Prostate gland (tissue), 2 donors: ENCODE measurements around the gene JPT1. TPM values are rescaled to one million over a fixed set of nuclear protein-coding genes. Genes with fewer than 3 reads are reported as not detected.

Experiments
- DNase-seq: peaks from one replicate; pipeline ENCODE4 v3.0.0-alpha.2; 2019; ENCODE audit warnings: low spot score
- H3K27ac ChIP-seq, 2 donors: fragments of 200-600 bp; sonication (generic); 2 replicates each; pipeline ENCODE4 v1.5.1; 2017 to 2019
- H3K27me3 ChIP-seq: fragments of 200-600 bp; sonication (generic); replicated peaks from 2 replicates; pipeline ENCODE4 v1.5.1; 2019; ENCODE audit not compliant: insufficient read depth
- H3K36me3 ChIP-seq, 2 donors: fragments of 200-600 bp; sonication (generic); 1 replicate in 1 of 2; 2 replicates in 1 of 2; pipeline versions ENCODE4 v1.5.1 to v1.8.1; 2017 to 2019
- H3K4me1 ChIP-seq: fragments of 200-600 bp; sonication (generic); replicated peaks from 2 replicates; pipeline ENCODE4 v1.5.1; 2019
- H3K4me3 ChIP-seq, 2 donors: fragments of 200-600 bp; sonication (generic); 2 replicates each; pipeline ENCODE4 v1.5.1; 2017 to 2019
- H3K9me3 ChIP-seq: fragments of 200-600 bp; sonication (generic); 2 replicates; pipeline ENCODE4 v1.5.1; 2017
- POLR2A ChIP-seq: fragments of 450-650 bp; IDR thresholded peaks from one replicate; pipeline ENCODE4 v1.6.1; 2016; ENCODE audit warnings: antibody characterized with exemption, mild to moderate bottlenecking
- POLR2AphosphoS5 ChIP-seq: sonication (generic); formaldehyde crosslinking; IDR thresholded peaks from one replicate; pipeline ENCODE4 v1.6.1; 2017; ENCODE audit warnings: antibody characterized with exemption
- WGBS: methylation state at CpG from one replicate; pipeline ENCODE4 v1.1.5; 2018; 5-methylcytosine and 5-hydroxymethylcytosine counted together
- intact Hi-C: fragments of 100-400 bp; cut with DNase I; formaldehyde crosslinking; loops from one replicate; pipeline ENCODE4 v1.14.2; 2022
- total RNA-seq, 2 donors: library from RNA; depleted of rRNA; stranded (reverse); fragments of >200 nt; gene quantifications; one replicate each; pipeline ENCODE4 v1.1.0, GENCODE V29; 2016
- TF ChIP-seq, protein P1 (sequence below), 4 experiments: fragments of 200-600 bp in 2 of 4; fragments of 450-650 bp in 2 of 4; sonication (generic) in 2 of 4; IDR thresholded peaks; 1 replicate in 3 of 4; 2 replicates in 1 of 4; pipeline ENCODE4 v1.5.1; 2016 to 2019; ENCODE audit warnings: antibody characterized with exemption in 4 of 4, mild to moderate bottlenecking in 2 of 4, moderate library complexity in 2 of 4

Gene JPT1
- total RNA-seq, 2 donors from 2014 or later = 97.9 to 132 TPM

GRCh38 chr17:75115555-75115954, 38.8 kb downstream of the JPT1 start:
- intact Hi-C loops = loop anchor here (2.0 kb wide), 1 partner anchor 89 kb away; the partner anchor contains the start of gene NUP85
- no peak overlapping the region for H3K4me3 ChIP-seq

DNA sequence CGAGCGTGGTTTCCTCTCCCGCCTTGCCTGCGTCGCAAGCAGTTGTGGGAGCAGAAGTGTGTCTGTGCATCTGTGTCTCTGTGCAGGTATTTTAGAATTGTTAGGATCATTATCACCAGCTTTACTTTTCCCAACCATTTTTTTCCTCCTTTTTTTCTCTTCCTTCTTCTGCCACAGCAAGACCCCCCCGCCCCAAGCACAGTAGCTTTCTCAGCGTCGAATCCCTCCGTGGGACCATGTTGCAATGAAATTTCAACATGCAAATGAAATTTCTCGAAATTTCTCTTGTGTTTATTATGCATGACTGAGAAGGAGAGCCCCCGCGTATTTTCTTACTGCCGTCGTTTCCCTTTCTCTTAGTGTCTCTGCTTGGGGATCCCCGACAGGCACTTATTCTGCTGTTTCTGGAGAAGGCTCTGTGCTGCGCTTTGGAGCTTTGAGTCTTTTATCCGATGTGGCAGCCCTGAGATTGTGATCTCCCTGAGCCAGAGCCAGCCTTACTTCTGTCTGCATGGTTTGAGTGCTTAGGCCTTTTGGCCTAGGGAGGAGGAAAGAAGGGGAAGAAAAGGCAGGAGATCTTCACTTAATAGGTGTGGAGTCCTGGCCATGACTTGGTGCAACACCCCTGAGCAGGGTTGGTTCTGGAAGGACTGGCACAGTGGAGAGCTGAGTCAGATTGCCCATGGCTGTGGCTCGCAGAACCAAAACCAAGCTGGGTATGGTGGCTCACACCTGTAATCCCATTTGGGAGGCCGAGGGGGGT, 39.6 kb downstream of the JPT1 start:
- DNase-seq = no peak
- Histone ChIP-seq H3K4me3 (peak overlapping the region; percentile 27 to 32), H3K27ac (peak overlapping the region; percentile 63 to 79), H3K27me3 (no peaks in the 10 kb centered on the region), H3K4me1 (no peaks in the 10 kb centered on the region), H3K9me3 (no peaks in the 10 kb centered on the region), H3K36me3 (no peaks in the 10 kb centered on the region)
- TF ChIP-seq, protein P1, sequence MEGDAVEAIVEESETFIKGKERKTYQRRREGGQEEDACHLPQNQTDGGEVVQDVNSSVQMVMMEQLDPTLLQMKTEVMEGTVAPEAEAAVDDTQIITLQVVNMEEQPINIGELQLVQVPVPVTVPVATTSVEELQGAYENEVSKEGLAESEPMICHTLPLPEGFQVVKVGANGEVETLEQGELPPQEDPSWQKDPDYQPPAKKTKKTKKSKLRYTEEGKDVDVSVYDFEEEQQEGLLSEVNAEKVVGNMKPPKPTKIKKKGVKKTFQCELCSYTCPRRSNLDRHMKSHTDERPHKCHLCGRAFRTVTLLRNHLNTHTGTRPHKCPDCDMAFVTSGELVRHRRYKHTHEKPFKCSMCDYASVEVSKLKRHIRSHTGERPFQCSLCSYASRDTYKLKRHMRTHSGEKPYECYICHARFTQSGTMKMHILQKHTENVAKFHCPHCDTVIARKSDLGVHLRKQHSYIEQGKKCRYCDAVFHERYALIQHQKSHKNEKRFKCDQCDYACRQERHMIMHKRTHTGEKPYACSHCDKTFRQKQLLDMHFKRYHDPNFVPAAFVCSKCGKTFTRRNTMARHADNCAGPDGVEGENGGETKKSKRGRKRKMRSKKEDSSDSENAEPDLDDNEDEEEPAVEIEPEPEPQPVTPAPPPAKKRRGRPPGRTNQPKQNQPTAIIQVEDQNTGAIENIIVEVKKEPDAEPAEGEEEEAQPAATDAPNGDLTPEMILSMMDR (IDR thresholded peaks at IDR 0.05) = no peak
- TF ChIP-seq POLR2AphosphoS5 (no peak), POLR2A (no peak)
- intact Hi-C loops = loop anchor here (2.0 to 5.0 kb wide), 2 partner anchors 42 to 90 kb away; partner anchors contain the start of gene NUP85
- 45% methylated on average over 19 of the region's 19 CpGs for WGBS

More at GRCh38 chr17:75115555-75115954, 38.8 kb downstream of the JPT1 start:
- Histone ChIP-seq H3K9me3 (no peaks in the 10 kb centered on the region), H3K27me3 (no peaks in the 10 kb centered on the region), H3K4me1 (no peaks in the 10 kb centered on the region), H3K27ac (no peak overlapping the region), H3K36me3 (no peaks in the 10 kb centered on the region)
- TF ChIP-seq POLR2AphosphoS5 (no peak), POLR2A (no peak)
- TF ChIP-seq, protein P1 (IDR thresholded peaks at IDR 0.05) = no peak
- no peak for DNase-seq

- no peaks in the 10 kb centered on the region for H3K36me3 ChIP-seq
- peak overlapping the region; percentile 27 to 32 for H3K4me3 ChIP-seq
- TF ChIP-seq POLR2A (no peak), POLR2AphosphoS5 (peak; percentile 77)
- TF ChIP-seq, protein P1 (IDR thresholded peaks at IDR 0.05) = peak; percentile 93 to 99 (median 96)
- H3K4me1 ChIP-seq = no peaks in the 10 kb centered on the region
- under 1% methylated on average over 22 of the region's 22 CpGs for WGBS
- peak overlapping the region; percentile 63 to 79 for H3K27ac ChIP-seq
- peak; percentile 91 for DNase-seq
- intact Hi-C loops = loop anchor here (2.0 to 5.0 kb wide), 2 partner anchors 42 to 91 kb away; partner anchors contain the start of gene NUP85
- no peaks in the 10 kb centered on the region for H3K9me3 ChIP-seq
- H3K27me3 ChIP-seq = no peaks in the 10 kb centered on the region
Observed at GRCh38 chr17:75113798-75114551, 40.3 kb downstream of the JPT1 start.

- WGBS = 88% methylated on average over 7 of the region's 7 CpGs
- no peak for DNase-seq
- Histone ChIP-seq H3K36me3 (no peaks in the 10 kb centered on the region), H3K4me3 (no peak overlapping the region), H3K27me3 (no peaks in the 10 kb centered on the region), H3K27ac (no peak overlapping the region), H3K4me1 (no peaks in the 10 kb centered on the region), H3K9me3 (no peaks in the 10 kb centered on the region)
- intact Hi-C loops = loop anchor here (5.0 kb wide), 1 partner anchor 40 kb away; no protein-coding TSS in a partner anchor
- no peak for TF ChIP-seq POLR2AphosphoS5
- TF ChIP-seq, protein P1 (IDR thresholded peaks at IDR 0.05) = no peak
Observed at GRCh38 chr17:75111777-75112335, 42.5 kb downstream of the JPT1 start.
